Liver (tissue), 3 donors: Measurements from ENCODE around the gene TFAP2B.

Experiments
- JUND ChIP-seq, 2 donors: IDR thresholded peaks; 2 replicates each; pipeline ENCODE4 v1.6.1; 2016; ENCODE audit warnings: antibody characterized with exemption in 2 of 2
- SP1 ChIP-seq: IDR thresholded peaks from 2 replicates; pipeline ENCODE4 v1.6.1; 2018; ENCODE audit warnings: antibody characterized with exemption, mild to moderate bottlenecking
- TF ChIP-seq, protein P1 (sequence below): fragments of 150-350 bp; IDR thresholded peaks from 2 replicates; pipeline ENCODE4 v1.5.1; 2017; ENCODE audit warnings: improper control_type of control experiment, low read depth, low read length; ENCODE audit not compliant: missing input control
- donor health status: healthy.
- donor health status: healthy.

DNA sequence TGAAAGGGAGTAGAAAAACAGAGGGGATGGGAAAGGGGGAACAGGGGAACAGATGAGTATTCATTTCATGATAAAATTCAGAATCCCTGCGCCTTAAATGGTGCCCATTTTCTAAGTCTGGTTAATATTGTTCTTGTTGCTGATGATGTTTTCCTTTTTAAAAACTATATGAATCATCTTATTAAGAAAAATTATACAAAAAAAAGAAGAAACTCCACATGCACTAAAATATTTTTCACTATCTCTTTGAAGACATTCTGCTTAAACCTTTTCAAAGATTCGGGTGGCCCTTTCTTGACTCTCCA, 1.1 kb upstream of the TFAP2B start:
- TF ChIP-seq, protein P1, sequence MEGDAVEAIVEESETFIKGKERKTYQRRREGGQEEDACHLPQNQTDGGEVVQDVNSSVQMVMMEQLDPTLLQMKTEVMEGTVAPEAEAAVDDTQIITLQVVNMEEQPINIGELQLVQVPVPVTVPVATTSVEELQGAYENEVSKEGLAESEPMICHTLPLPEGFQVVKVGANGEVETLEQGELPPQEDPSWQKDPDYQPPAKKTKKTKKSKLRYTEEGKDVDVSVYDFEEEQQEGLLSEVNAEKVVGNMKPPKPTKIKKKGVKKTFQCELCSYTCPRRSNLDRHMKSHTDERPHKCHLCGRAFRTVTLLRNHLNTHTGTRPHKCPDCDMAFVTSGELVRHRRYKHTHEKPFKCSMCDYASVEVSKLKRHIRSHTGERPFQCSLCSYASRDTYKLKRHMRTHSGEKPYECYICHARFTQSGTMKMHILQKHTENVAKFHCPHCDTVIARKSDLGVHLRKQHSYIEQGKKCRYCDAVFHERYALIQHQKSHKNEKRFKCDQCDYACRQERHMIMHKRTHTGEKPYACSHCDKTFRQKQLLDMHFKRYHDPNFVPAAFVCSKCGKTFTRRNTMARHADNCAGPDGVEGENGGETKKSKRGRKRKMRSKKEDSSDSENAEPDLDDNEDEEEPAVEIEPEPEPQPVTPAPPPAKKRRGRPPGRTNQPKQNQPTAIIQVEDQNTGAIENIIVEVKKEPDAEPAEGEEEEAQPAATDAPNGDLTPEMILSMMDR = no peak
- TF ChIP-seq JUND (IDR thresholded peaks at IDR 0.05) = no peak
- no peak for TF ChIP-seq SP1
